NB4 (cell line): ENCODE results near the gene CHD6.

Source experiments
- DNase-seq: peaks from one replicate; pipeline ENCODE4 v3.0.0; 2010; ENCODE audit warnings: low read depth
- H3K4me3 ChIP-seq: one replicate; pipeline ENCODE4 v1.5.1; 2011; ENCODE audit warnings: mild to moderate bottlenecking, low read depth, low read length, moderate library complexity
- MYC ChIP-seq: IDR thresholded peaks from 2 replicates; pipeline ENCODE4 v1.6.1; 2011; ENCODE audit warnings: low read depth, low read length
- POLR2A ChIP-seq: IDR thresholded peaks from 2 replicates; pipeline ENCODE4 v1.6.1; 2011; ENCODE audit warnings: mild to moderate bottlenecking; ENCODE audit not compliant: insufficient read length; ENCODE audit errors: extremely low read depth
- TF ChIP-seq, protein P1 (sequence below): IDR thresholded peaks from 2 replicates; pipeline ENCODE4 v1.6.1; 2011; ENCODE audit warnings: low read depth, low read length
- TF ChIP-seq, protein P2 (sequence below): IDR thresholded peaks from one replicate; pipeline ENCODE4 v1.5.1; 2012; ENCODE audit warnings: low read depth, low read length

Gene CHD6

DNA sequence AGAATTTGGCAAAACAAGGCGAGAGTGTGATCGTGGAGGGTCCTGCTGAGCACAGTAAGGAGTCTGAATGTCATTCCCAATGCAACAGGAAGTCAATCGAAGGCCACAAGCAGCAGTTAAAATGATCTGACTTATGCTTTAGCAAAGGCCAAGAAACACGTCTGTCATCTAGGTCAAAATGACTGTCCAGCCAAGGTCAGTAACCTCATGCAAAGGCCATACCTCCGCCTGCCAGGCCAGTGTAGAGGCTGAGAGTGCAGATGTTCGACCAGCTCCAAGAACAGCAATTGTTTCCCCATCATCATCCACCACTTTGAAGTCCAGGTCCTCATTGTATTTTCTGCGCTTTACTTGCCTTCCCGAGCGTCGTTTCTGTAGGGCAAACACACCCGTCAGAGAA is 105.6 kb downstream of the CHD6 start:
- no peak for TF ChIP-seq POLR2A
- TF ChIP-seq MYC, result no peak
- TF ChIP-seq, protein P1, sequence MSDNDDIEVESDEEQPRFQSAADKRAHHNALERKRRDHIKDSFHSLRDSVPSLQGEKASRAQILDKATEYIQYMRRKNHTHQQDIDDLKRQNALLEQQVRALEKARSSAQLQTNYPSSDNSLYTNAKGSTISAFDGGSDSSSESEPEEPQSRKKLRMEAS, result no peak
- TF ChIP-seq, protein P2, sequence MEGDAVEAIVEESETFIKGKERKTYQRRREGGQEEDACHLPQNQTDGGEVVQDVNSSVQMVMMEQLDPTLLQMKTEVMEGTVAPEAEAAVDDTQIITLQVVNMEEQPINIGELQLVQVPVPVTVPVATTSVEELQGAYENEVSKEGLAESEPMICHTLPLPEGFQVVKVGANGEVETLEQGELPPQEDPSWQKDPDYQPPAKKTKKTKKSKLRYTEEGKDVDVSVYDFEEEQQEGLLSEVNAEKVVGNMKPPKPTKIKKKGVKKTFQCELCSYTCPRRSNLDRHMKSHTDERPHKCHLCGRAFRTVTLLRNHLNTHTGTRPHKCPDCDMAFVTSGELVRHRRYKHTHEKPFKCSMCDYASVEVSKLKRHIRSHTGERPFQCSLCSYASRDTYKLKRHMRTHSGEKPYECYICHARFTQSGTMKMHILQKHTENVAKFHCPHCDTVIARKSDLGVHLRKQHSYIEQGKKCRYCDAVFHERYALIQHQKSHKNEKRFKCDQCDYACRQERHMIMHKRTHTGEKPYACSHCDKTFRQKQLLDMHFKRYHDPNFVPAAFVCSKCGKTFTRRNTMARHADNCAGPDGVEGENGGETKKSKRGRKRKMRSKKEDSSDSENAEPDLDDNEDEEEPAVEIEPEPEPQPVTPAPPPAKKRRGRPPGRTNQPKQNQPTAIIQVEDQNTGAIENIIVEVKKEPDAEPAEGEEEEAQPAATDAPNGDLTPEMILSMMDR, result no peak
- H3K4me3 ChIP-seq, result no peak overlapping the region
- DNase-seq, result no peak

DNA sequence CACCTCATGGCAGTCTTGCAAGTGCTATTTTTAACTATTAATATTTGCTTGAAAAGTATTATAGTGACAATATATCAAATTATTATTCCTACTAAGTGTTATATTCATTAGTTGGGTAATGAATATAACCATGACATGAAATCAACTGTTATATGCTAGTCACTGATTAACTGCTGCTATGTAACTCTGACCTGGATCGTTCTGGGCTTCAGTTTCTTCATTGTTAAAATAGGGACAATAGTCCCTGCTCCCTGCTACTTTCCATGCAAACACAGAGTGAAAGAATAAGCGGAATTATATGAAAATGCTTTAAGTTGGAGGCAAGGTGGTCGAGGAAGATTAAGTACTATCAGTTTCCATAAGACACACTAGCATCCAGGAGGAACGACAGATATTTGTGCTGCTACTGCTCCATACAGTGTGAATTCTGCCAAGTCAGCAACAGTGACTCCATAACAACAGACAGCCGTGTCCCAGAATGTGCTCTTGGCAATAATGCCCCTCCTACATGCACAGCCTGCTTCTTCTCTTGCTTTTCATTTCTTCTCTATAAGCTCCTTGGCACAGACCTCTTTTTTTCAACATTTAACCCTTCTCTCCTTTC is 107.2 kb downstream of the CHD6 start:
- DNase-seq, result no peak
- H3K4me3 ChIP-seq, result no peak overlapping the region
- TF ChIP-seq MYC (no peak), POLR2A (no peak)
- TF ChIP-seq, protein P2, result no peak

DNA sequence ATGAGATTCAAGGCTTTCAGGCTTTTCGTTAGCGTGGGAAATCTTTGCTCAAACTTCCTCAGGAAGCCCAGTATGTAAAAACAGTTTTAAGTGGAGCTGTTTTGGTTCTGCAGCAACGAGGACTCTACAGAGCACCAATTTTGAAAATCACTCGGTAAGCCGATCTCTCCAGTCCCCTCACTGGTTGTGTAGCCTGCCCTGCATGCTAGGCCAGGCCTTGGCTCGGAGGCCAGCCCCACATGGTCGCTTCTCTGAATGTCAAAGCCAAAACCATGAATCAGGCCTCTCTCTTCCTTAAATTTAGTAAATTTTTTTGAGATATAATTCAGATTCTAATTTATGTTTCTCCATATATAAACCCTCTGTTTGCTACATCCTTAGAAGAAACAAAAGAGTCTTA is 108.0 kb downstream of the CHD6 start:
- TF ChIP-seq, protein P1, result no peak
- TF ChIP-seq, protein P2, result no peak
- TF ChIP-seq POLR2A (no peak), MYC (no peak)
- no peak overlapping the region for H3K4me3 ChIP-seq
- DNase-seq, result no peak

DNA sequence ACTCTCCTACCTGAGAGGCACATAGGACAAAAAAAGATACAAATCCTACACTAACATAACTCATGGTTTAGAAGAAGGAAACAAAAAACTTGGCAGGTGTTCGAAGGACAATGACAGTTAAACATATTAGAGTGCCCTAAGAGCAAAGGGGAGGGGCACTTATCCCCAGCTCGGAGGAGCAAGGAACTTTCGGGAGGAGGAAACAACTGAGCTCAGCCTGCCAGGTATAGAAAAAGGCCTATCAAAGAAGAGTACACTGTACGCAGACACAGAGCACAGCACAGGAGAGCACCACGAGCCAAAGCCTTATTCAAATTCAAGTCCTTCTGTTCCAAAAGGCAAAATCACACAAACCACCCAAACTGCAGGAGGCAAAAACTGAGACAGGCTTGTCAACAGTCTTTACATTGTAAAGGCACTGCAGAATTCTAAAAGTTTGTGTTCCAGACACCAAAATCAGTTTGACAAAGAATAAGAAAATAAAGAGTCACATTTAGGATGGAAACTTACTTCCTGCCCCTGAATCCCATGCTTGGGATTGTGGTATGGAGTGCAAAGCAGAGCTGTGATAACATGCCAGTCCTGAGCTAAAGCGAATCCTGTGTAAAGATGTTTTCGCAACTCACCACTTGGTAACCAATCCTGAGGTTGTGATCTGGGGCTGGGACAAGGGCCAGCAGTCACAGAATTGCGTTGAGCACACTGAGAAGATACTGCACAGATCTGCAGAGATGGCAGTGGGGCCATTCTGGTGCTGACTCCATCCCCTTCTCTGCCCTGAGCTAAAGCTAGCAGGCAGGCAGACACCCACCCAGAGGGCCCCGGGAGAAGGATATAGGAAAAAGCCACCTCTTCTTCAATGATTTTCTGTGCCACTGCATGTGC is 108.6 kb downstream of the CHD6 start:
- no peak overlapping the region for H3K4me3 ChIP-seq
- peak; percentile 8 for DNase-seq
- TF ChIP-seq, protein P2, result no peak
- TF ChIP-seq MYC (no peak), POLR2A (no peak)
- TF ChIP-seq, protein P1, result no peak

DNA sequence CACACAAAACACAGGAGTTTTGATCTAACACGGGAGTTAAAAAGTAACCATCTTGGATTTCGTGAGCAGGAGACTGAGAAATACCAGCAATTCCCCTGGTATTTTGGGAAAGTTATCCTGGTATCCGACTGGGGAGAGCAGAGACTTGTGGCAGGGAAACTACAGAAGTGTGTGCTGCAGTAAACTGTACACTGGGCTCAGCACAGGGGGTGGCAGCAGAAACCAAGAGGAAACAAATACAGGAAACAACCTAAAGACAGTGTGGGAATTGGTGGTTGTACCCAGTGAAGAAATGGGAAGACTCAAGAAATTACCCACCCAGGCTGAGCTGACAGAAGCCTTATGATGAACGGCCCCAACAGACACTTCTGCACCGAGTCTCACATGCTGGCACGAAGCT is 109.8 kb downstream of the CHD6 start:
- no peak for DNase-seq
- no peak overlapping the region for H3K4me3 ChIP-seq
- TF ChIP-seq MYC (no peak), POLR2A (no peak)
- TF ChIP-seq, protein P2, result no peak
- TF ChIP-seq, protein P1, result no peak
